GM13977 (cell line): Measurements from ENCODE around the gene IKZF2.

Experiments used
- DNase-seq: peaks from one replicate; pipeline ENCODE4 v3.0.0; 2012; ENCODE audit warnings: low spot score
- in situ Hi-C: fragments of 300-500 bp; cut with MboI; formaldehyde crosslinking; loops from one replicate; pipeline ENCODE4 v1.12.0; 2022; ENCODE audit warnings: low sequenced_read_pairs, low pct_unique_long_range_greater_than_20kb, mixed read lengths, inconsistent platforms; ENCODE audit not compliant: unreplicated experiment
- TF ChIP-seq, protein P1 (sequence below): IDR thresholded peaks from 2 replicates; pipeline ENCODE4 v1.5.1; 2012; ENCODE audit warnings: mild to moderate bottlenecking, control low read depth; ENCODE audit not compliant: insufficient read depth; ENCODE audit errors: extremely low read depth, missing control alignments

The IKZF2 gene

GRCh38 chr2:212979046-212979612 is 172.3 kb downstream of the IKZF2 start:
- in situ Hi-C loops, result no loop called here
- DNase-seq, result no peak
- TF ChIP-seq, protein P1, sequence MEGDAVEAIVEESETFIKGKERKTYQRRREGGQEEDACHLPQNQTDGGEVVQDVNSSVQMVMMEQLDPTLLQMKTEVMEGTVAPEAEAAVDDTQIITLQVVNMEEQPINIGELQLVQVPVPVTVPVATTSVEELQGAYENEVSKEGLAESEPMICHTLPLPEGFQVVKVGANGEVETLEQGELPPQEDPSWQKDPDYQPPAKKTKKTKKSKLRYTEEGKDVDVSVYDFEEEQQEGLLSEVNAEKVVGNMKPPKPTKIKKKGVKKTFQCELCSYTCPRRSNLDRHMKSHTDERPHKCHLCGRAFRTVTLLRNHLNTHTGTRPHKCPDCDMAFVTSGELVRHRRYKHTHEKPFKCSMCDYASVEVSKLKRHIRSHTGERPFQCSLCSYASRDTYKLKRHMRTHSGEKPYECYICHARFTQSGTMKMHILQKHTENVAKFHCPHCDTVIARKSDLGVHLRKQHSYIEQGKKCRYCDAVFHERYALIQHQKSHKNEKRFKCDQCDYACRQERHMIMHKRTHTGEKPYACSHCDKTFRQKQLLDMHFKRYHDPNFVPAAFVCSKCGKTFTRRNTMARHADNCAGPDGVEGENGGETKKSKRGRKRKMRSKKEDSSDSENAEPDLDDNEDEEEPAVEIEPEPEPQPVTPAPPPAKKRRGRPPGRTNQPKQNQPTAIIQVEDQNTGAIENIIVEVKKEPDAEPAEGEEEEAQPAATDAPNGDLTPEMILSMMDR, result no peak

- no peak for DNase-seq
- TF ChIP-seq, protein P1, result no peak
Measured at GRCh38 chr2:212977152-212977551, 174.3 kb downstream of the IKZF2 start.

DNA sequence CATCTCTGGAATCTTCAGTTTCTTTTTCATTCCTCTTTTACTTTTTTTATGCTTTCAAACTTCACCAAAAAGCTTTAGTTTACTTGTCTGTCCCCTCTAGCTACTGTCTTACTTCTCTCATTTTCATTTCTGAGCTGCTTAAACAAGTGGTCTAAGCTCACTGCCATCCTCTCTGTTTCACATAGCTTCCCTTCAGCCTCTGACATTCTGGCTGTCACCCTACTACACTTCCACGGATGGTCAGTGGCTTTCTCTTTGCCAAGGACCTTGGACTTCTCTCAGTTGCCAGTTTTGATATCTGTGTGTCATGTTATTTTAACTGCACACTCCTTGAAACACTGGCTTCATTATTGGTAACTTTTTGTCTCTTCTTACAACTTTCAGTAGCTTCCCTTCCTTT is 176.1 kb downstream of the IKZF2 start:
- in situ Hi-C loops, result no loop called here
- no peak for DNase-seq
- TF ChIP-seq, protein P1, result no peak

More at GRCh38 chr2:212977152-212977551, 174.3 kb downstream of the IKZF2 start:
- in situ Hi-C loops, result no loop called here

DNA sequence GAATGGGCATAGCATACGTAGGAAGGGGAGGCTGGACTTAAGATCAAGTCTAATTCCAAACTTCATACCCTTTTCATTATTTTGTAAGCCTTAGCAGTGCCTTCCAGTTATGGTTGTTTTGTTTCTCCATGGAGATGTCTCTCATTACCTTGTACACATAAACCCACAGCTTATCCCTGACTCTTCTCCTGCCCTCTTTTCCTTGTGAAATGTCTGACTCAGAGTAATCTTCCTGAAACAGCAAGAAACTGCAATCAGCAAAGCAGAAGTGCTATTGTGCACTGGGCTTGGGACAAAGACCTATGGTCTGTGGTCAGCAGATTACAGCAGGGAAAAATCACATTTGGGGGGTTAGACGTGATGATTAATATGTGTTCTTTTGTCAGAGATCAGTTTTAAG is 176.7 kb downstream of the IKZF2 start:
- no peak for DNase-seq
- in situ Hi-C loops, result no loop called here
- TF ChIP-seq, protein P1, result no peak

DNA sequence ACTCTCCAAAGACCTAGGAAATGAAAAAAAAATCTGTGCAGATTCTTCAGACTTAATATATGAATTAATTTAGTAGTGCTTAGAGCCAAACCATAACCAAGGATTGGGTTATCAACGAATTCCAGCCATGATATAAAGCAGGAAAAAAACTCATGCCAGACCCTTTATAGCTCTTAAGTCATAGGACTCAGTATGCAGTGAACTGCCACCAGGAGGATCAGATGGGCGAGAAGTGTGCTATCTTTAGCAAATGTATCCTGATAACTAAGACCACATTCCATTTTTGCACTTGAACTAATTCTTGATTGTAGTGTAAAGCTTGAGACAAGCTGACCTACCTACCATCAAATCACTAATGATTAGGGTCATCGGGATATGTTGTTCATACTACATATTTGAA is 178.1 kb downstream of the IKZF2 start:
- TF ChIP-seq, protein P1, result no peak
- DNase-seq, result no peak
- in situ Hi-C loops, result no loop called here

DNA sequence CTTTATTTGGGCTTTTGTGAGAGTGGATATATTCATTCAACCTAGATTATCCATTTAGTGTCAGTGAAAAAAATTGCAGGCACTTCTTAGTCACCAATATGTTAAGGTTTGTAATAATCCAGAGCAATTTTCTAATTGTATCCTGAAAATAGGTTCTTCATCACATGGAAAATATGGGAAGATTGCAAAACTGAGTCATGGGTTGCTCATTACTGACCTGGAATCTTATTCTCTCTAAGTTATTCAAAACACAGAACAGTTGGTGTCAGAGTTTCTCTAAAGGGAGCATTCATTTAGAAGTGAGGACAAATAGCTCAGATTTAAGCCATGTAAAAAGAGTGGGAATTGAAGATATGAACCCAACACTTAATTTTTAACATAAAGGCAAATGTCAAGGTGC is 181.3 kb downstream of the IKZF2 start:
- in situ Hi-C loops, result no loop called here
- TF ChIP-seq, protein P1, result no peak
- DNase-seq, result no peak
